Fibroblast of mammary gland (primary cell): Measurements from ENCODE around the gene APBB2.

Experiments
- DNase-seq: peaks from one replicate; pipeline ENCODE4 v3.0.0-alpha.2; 2010; ENCODE audit warnings: low read depth
- H3K4me3 ChIP-seq: 2 replicates; pipeline ENCODE4 v1.5.1; 2011; ENCODE audit warnings: low read depth, mild to moderate bottlenecking, low read length, moderate library complexity; ENCODE audit not compliant: control insufficient read depth
- TF ChIP-seq, protein P1 (sequence below): conservative IDR thresholded peaks from 2 replicates; pipeline ENCODE4 v1.5.1; 2011; ENCODE audit warnings: low read depth, low read length, inconsistent platforms; ENCODE audit not compliant: control insufficient read depth, insufficient read depth

The APBB2 gene

DNA sequence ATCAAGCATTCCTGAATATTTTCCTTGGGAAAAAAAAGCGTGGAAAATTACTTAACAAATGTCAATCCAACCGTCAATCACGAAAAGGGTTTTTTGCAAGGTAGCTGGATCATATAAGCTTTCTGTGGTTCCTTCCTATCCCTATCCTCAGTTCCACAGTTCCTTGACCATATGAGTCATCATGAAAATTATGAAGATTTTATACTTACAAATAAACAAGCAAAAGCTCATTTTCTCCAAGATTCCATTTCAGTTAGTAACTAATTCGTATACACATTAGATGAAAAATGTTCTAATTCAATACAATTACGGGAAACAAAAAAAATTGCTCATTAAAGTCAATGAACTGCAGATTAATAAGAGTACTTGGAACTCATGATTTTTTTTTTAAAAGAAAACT lies 235.8 kb downstream of the APBB2 start:
- no peak for DNase-seq
- no peak overlapping the region for H3K4me3 ChIP-seq
- TF ChIP-seq, protein P1, sequence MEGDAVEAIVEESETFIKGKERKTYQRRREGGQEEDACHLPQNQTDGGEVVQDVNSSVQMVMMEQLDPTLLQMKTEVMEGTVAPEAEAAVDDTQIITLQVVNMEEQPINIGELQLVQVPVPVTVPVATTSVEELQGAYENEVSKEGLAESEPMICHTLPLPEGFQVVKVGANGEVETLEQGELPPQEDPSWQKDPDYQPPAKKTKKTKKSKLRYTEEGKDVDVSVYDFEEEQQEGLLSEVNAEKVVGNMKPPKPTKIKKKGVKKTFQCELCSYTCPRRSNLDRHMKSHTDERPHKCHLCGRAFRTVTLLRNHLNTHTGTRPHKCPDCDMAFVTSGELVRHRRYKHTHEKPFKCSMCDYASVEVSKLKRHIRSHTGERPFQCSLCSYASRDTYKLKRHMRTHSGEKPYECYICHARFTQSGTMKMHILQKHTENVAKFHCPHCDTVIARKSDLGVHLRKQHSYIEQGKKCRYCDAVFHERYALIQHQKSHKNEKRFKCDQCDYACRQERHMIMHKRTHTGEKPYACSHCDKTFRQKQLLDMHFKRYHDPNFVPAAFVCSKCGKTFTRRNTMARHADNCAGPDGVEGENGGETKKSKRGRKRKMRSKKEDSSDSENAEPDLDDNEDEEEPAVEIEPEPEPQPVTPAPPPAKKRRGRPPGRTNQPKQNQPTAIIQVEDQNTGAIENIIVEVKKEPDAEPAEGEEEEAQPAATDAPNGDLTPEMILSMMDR = no peak

DNA sequence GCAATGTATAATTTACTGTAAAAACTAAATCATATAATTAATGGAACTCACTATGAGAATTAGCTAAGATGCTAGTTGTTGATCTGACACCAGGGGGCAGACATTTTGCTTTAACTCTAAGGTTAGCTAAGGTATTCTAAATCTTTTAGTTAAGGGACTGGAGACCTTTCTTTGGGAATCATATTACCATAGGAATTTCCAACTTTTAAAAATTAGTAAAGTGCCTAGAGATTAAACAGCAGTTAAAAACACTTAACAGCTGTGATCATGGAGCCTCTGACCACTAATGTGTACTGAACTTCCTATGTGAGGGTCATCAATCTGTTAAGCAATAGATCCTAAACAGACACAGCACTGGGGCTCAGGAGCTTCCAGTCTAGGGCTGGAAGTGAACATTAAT lies 238.0 kb downstream of the APBB2 start:
- peak; percentile 77 for DNase-seq
- TF ChIP-seq, protein P1 = peak; percentile 68
- H3K4me3 ChIP-seq = no peak overlapping the region

DNA sequence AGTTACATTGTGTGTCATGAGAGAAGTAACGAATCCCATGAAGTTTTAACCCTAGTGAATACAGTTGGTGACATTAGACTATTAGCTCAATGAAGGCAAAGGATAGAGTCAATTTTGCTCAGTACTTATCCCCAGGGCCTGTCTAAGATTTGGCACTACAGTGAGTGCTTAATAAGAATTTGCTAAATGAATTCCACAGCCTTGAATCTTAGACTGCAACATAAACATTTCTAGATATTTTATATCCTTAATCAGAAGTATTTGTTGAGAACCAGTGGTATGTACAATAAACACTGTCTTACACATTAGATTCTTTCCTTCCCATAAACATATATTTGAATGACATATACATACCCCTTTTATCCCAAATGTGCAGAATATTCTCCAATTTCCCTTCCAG lies 241.6 kb downstream of the APBB2 start:
- TF ChIP-seq, protein P1 = no peak
- no peak for DNase-seq
- no peak overlapping the region for H3K4me3 ChIP-seq

DNA sequence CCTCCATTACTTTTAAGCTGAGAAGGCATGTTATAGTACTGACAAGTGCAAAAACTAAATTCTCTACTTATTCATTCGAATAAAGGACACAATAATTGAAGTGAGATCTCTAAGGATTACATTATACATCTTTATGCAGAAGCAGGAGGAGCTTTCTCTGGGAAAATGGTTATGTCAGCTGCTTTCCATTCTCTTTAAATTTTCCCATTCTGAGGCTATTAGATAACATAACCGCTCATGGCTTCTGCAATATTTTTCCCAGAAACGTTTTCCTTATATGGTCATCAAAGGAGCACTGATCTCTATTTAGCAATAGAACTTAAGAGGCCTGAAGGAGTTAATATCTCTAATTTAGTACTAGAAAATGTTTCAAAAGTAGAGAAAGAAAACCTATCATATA lies 243.0 kb downstream of the APBB2 start:
- TF ChIP-seq, protein P1 = no peak
- DNase-seq = no peak
- H3K4me3 ChIP-seq = no peak overlapping the region

DNA sequence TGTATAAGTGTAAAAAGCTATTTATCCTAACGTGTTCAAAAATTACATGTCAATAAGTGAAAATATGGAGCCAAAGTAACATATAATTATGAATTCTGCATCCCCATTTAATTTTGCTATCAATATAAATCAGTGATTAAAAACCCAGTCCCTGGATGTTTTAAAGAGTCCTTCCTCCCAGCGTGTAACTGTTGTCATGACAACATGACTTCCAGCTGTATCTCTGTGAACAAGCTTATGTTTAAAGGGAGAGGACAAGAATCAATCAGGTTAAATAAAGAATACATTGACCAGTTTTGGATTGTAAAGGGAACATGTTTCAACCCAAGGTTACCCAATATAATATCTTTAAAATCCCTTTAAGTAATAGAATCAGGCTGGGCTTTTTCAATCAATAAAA lies 244.8 kb downstream of the APBB2 start:
- TF ChIP-seq, protein P1 = no peak
- no peak for DNase-seq
- no peak overlapping the region for H3K4me3 ChIP-seq

DNA sequence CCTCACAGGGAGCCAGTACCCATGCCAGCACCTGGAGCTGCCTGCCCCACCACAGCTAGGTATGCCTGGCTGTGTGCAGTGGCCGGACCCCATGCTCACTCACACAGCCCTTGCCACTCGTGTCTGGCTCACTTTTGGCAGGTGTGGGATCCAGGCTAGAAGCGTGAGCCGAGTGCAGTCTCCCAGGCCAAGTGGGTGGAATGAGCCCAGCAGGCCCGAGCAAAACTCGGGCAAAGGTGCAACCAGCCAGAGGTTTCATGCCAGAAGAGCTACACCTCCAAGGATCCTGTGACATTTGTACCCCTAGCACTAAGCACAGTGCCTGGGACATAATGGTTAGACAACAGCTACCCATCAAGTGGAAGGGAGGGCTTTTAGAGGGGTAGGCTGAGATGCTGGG lies 246.8 kb downstream of the APBB2 start:
- no peak for DNase-seq
- H3K4me3 ChIP-seq = no peak overlapping the region
- TF ChIP-seq, protein P1 = no peak

DNA sequence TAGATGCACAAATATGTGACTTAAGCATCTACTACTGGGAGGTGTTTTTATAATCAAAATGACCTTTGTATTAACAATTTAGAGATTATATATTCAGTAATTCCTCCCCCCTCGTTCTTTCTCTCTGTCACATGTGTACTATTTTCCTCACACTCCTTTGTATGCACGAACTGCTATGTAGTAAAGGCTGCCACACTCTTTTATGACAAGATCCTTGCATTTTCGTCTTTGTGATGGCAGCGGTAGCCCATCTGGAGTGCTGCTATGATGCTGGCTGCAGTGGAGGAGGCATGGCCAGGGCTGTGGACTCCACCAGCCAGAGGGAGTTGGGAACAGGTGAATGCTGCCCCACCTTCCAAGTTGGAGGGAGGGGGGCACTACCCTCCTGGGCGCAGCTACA lies 248.3 kb downstream of the APBB2 start:
- no peak for DNase-seq
- TF ChIP-seq, protein P1 = no peak
- H3K4me3 ChIP-seq = no peak overlapping the region
